ENCODE data around the gene DYNLT1. TPM values are rescaled to one million over a fixed set of nuclear protein-coding genes. Genes with fewer than 3 reads are reported as not detected.

Gene DYNLT1
- total RNA-seq, 1 experiment from 2014 or later: 105 TPM

DNA sequence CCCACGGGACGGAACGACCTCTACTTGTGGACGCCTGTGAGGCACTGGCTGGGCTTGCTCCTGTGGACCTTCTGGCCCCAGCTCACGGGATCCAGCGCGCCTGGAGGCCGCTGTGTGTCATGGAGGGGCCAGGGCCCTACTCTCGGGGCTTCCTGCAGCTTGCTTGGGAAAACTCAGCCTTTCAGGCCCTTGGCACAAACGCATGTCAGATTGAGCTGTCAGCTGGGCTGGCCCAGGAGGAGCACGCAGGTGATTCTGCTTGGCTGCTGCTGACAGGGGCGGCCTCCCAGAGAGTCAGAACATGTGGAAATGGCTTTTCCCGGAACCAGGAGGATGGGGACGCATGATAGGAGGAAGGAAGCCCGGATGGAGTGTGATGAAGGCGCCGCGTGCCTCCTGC lies 44.9 kb downstream of the DYNLT1 start:
- Histone ChIP-seq H3K79me2 (ENCODE audit: insufficient read depth, low read length) (0 out of 2 replicates have a peak, but pooled peaks cover 2% of the 10 kb centered on the region), H3K27me3 (ENCODE audit: insufficient read depth, low read length) (no peaks in the 10 kb centered on the region), H3K4me2 (ENCODE audit: insufficient read depth, insufficient read length, low read length) (no peak overlapping the region), H3K56ac (ENCODE audit: insufficient read length, low read depth, low read length) (no peak overlapping the region), H4K91ac (ENCODE audit: insufficient read length, low read depth, low read length) (no peak overlapping the region), H3T11ph (ENCODE audit: low read length) (no peak overlapping the region), H4K20me1 (ENCODE audit: control insufficient read depth, insufficient read depth, insufficient read length) (no peaks in the 10 kb centered on the region), H2BK20ac (ENCODE audit: low read depth, low read length, poor library complexity, severe bottlenecking) (no peak overlapping the region), H3K4me1 (ENCODE audit: insufficient read depth, low read length) (no peaks in the 10 kb centered on the region), H3K9ac (ENCODE audit: extremely low read depth, insufficient read length, low read length) (no peak overlapping the region), H4K8ac (replicated peaks; ENCODE audit: insufficient read length, low read depth, low read length) (no peak overlapping the region), H3K23me2 (ENCODE audit: insufficient read length, low read depth, low read length, poor library complexity, severe bottlenecking) (no peaks in the 10 kb centered on the region), H3K4ac (ENCODE audit: low read depth, low read length) (no peak overlapping the region), H4K5ac (ENCODE audit: insufficient read length, low read depth, low read length) (no peak overlapping the region), H2BK15ac (ENCODE audit: low read depth, low read length) (no peak overlapping the region), H2AFZ (ENCODE audit: low read length) (no peak overlapping the region), H2BK5ac (ENCODE audit: insufficient read length, low read length) (no peak overlapping the region), H3K9me3 (ENCODE audit: control insufficient read depth, low read depth, low read length) (no peaks in the 10 kb centered on the region), H3K79me1 (ENCODE audit: insufficient read depth, low read depth, low read length, poor library complexity, severe bottlenecking) (no peaks in the 10 kb centered on the region), H3K23ac (ENCODE audit: insufficient read length, low read depth, low read length) (no peak overlapping the region), H3K27ac (ENCODE audit: insufficient read length, low read depth, low read length) (no peak overlapping the region), H2BK120ac (ENCODE audit: low read depth, low read length, poor library complexity, severe bottlenecking) (no peak overlapping the region), H3K14ac (ENCODE audit: insufficient read depth, low read length) (no peak overlapping the region; the same call in 1 of the 2 replicates), H3K18ac (ENCODE audit: insufficient read length, low read depth, low read length) (no peak overlapping the region), H2BK12ac (ENCODE audit: insufficient read length, low read depth, low read length) (no peak overlapping the region), H2AK5ac (ENCODE audit: insufficient read length, low read length) (no peak overlapping the region)
- Mint-ChIP-seq H3K9me3 (no peaks in the 10 kb centered on the region), H3K36me3 (ENCODE audit: insufficient read depth in 1 of 3, low read depth in 3 of 3) (peaks cover 10 to 67% (median 56%) of the 10 kb centered on the region in 3 experiments; a peak in 6 of 7 replicates), H3K4me3 (no peak overlapping the region), H3K4me1 (no peaks in the 10 kb centered on the region; a peak in 1 of 4 replicates), H3K27ac (peak overlapping the region in 2 of 3 experiments; percentile 53 to 75; a peak in 1 of 7 replicates), H3K27me3 (ENCODE audit: low read depth) (no peaks in the 10 kb centered on the region)
- DNase-seq: no peak
- no CpG with 5 or more reads among the region's 18 CpGs for WGBS (ENCODE audit: extremely low coverage, insufficient read length, low lambda C conversion rate)
- TF ChIP-seq, protein P1, sequence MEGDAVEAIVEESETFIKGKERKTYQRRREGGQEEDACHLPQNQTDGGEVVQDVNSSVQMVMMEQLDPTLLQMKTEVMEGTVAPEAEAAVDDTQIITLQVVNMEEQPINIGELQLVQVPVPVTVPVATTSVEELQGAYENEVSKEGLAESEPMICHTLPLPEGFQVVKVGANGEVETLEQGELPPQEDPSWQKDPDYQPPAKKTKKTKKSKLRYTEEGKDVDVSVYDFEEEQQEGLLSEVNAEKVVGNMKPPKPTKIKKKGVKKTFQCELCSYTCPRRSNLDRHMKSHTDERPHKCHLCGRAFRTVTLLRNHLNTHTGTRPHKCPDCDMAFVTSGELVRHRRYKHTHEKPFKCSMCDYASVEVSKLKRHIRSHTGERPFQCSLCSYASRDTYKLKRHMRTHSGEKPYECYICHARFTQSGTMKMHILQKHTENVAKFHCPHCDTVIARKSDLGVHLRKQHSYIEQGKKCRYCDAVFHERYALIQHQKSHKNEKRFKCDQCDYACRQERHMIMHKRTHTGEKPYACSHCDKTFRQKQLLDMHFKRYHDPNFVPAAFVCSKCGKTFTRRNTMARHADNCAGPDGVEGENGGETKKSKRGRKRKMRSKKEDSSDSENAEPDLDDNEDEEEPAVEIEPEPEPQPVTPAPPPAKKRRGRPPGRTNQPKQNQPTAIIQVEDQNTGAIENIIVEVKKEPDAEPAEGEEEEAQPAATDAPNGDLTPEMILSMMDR (conservative IDR thresholded peaks at IDR 0.05): no peak
